Osteocyte (in vitro differentiated cells): ENCODE data around the gene PRKCH. TPM values are rescaled to one million over a fixed set of nuclear protein-coding genes. Genes with fewer than 3 reads are reported as not detected.
A peak's percentile ranks its signal among the peaks of the same experiment; 100 is the strongest.

Source experiments
- DNase-seq: peaks from one replicate; pipeline ENCODE4 v3.0.0; 2021; ENCODE audit warnings: mixed read lengths; ENCODE audit not compliant: unreplicated experiment; ENCODE audit errors: extremely low spot score
- H3K27ac Mint-ChIP-seq: one replicate; pipeline ENCODE4 v1.8.0; 2021; ENCODE audit warnings: mild to moderate bottlenecking, mixed read lengths; ENCODE audit not compliant: unreplicated experiment
- H3K27me3 Mint-ChIP-seq: one replicate; pipeline ENCODE4 v1.8.0; 2021; ENCODE audit warnings: mixed read lengths; ENCODE audit not compliant: unreplicated experiment
- H3K36me3 Mint-ChIP-seq: one replicate; pipeline ENCODE4 v1.8.0; 2021; ENCODE audit warnings: mixed read lengths; ENCODE audit not compliant: unreplicated experiment
- H3K4me1 Mint-ChIP-seq: one replicate; pipeline ENCODE4 v1.8.0; 2021; ENCODE audit warnings: mixed read lengths; ENCODE audit not compliant: unreplicated experiment
- H3K4me3 Mint-ChIP-seq: one replicate; pipeline ENCODE4 v1.8.0; 2021; ENCODE audit warnings: mild to moderate bottlenecking, moderate library complexity, mixed read lengths; ENCODE audit not compliant: unreplicated experiment
- H3K9me3 Mint-ChIP-seq: one replicate; pipeline ENCODE4 v1.8.0; 2021; ENCODE audit warnings: mixed read lengths; ENCODE audit not compliant: unreplicated experiment
- total RNA-seq: library from RNA; stranded (reverse); gene quantifications from 2 replicates; pipeline ENCODE4 v1.2.1, GENCODE V29; 2021
- TF ChIP-seq, protein P1 (sequence below): fragments of 200-600 bp; sonication (generic); IDR thresholded peaks from 2 replicates; pipeline ENCODE4 v1.5.0; 2021; ENCODE audit warnings: antibody characterized with exemption, mild to moderate bottlenecking, moderate library complexity

PRKCH gene
- total RNA-seq, 1 donor from 2014 or later: 10.6 TPM

DNA sequence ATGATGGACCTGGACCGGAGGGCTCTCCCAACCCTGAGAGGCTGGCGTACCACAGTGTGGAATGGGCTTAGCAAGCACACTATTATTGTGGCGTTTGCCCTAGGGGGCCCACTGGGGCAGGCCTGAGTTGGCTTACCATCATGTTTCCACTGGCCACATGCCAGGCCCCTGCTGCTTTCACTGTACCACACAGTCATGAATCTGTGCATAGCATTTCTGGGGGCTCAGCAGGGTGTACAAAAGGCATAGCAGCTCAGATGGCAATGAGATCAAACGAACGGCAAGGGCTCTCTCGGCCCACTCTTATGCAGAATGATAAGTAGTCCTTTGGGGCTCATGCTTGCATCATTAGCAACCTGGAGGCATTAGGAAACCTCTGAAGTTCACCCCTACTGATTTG, 236.9 kb downstream of the PRKCH start:
- Mint-ChIP-seq H3K27ac (peak overlapping the region; percentile 74), H3K4me3 (no peak overlapping the region), H3K36me3 (no peaks in the 10 kb centered on the region), H3K27me3 (no peaks in the 10 kb centered on the region), H3K4me1 (peaks cover 86% of the 10 kb centered on the region), H3K9me3 (peaks cover 3% of the 10 kb centered on the region)
- peak; percentile 95 for DNase-seq
- TF ChIP-seq, protein P1, sequence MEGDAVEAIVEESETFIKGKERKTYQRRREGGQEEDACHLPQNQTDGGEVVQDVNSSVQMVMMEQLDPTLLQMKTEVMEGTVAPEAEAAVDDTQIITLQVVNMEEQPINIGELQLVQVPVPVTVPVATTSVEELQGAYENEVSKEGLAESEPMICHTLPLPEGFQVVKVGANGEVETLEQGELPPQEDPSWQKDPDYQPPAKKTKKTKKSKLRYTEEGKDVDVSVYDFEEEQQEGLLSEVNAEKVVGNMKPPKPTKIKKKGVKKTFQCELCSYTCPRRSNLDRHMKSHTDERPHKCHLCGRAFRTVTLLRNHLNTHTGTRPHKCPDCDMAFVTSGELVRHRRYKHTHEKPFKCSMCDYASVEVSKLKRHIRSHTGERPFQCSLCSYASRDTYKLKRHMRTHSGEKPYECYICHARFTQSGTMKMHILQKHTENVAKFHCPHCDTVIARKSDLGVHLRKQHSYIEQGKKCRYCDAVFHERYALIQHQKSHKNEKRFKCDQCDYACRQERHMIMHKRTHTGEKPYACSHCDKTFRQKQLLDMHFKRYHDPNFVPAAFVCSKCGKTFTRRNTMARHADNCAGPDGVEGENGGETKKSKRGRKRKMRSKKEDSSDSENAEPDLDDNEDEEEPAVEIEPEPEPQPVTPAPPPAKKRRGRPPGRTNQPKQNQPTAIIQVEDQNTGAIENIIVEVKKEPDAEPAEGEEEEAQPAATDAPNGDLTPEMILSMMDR: peak; percentile 5

DNA sequence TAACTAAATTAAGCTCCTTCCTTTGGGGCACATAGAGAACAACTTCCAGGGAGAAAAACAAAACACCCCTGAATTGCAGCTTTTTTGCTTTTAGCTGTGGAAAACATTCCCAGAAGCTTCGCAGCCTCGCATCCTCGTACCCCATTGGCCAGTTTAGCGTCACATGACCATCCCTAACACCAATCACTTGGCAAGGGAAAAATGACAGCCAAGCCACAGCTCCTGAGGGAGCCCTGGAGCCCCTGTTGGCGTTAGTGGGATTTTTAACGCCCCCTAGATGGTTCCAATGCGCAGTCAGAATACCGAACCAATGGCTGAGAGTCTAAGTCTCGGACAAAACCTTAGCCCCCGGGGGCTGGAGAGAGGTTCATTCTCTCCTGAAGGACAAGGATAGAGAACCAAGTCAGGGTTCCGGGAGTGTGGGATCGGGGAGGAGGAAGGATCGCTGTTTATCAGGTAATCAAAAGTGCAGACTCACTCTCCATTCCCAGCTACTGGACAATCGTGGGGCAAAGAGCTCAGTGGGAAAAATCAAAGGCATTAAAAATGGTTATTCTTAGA, 238.3 kb downstream of the PRKCH start:
- Mint-ChIP-seq H3K36me3 (no peaks in the 10 kb centered on the region), H3K27me3 (no peaks in the 10 kb centered on the region), H3K9me3 (peaks cover 3% of the 10 kb centered on the region), H3K4me3 (no peak overlapping the region), H3K4me1 (peaks cover 86% of the 10 kb centered on the region), H3K27ac (peak overlapping the region; percentile 94)
- TF ChIP-seq, protein P1: no peak
- no peak for DNase-seq

DNA sequence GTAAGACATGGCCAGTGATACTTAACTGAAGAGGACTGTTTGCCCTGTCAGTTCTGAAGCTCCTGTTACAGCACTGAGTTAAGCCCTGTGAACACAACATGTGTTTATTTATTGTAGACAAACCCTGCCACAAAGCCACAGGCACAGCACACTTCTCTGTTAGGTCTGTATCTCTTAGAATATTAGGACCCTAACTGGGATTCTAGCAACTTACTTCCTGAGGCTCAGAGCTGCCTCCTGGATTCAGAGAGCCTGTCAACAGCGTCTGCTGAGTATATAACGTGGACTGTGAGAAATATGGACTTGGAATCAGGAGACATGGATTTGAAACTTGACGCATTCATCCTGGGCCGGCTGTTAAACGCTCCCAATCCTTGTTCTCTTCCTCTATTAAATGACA, 238.9 kb downstream of the PRKCH start:
- peaks cover 86% of the 10 kb centered on the region for H3K4me1 Mint-ChIP-seq
- TF ChIP-seq, protein P1: no peak
- H3K36me3 Mint-ChIP-seq: no peaks in the 10 kb centered on the region
- no peak overlapping the region for H3K4me3 Mint-ChIP-seq
- no peak for DNase-seq
- H3K27ac Mint-ChIP-seq: peak overlapping the region; percentile 94
- H3K27me3 Mint-ChIP-seq: no peaks in the 10 kb centered on the region
- H3K9me3 Mint-ChIP-seq: peaks cover 3% of the 10 kb centered on the region

DNA sequence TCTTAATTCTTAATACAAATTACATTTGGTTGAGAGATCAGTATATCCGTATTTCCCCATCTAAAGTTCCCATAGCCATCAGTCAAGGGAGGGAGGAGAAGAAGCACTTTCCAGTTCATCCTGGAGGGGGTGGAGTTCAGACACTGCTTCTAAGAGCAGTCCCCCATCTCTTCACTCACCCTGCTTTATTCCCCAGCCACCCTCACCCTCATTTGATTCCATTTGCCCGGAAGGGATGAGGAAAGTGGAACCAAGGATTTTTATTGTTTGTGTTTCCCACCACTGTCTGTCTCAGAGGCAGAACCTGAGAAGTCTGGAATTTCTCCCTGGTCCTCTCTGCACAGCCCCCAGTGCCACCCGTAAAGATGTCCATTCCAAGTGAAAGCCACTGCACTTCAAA, 239.7 kb downstream of the PRKCH start:
- H3K36me3 Mint-ChIP-seq: no peaks in the 10 kb centered on the region
- H3K4me3 Mint-ChIP-seq: no peak overlapping the region
- peak overlapping the region; percentile 94 for H3K27ac Mint-ChIP-seq
- no peak for DNase-seq
- TF ChIP-seq, protein P1: peak; percentile 58
- no peaks in the 10 kb centered on the region for H3K27me3 Mint-ChIP-seq
- peaks cover 85% of the 10 kb centered on the region for H3K4me1 Mint-ChIP-seq
- H3K9me3 Mint-ChIP-seq: peaks cover 3% of the 10 kb centered on the region

DNA sequence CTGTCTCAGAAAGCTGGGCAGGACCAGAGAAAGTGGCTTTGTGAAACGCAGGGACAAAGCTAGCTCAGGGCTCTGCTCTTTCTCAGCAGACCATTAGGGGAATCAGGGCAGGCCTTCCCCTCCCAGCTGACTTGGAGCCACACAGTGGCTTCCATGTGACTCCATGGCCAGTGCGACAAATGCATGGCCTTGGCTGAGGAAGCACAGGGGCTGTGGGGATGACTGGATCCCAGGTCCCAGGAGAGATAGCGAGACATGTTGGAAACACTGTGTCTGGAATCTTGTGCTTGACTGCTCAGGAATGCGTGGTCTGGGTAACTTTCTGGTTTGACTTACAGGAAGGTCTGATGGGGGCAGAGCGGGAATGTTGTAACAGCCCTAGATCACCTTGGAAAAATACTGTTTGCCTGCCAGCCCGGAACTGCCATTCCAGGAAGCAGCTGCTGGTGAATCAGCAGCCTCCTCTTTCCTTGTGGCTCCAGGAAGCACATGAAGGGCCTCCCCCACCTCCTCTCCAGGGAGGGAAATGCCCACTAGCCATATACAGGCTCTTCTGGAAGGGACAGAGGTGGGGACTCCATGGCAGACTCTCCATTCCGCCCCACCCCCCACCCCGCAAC, 240.4 kb downstream of the PRKCH start:
- TF ChIP-seq, protein P1: no peak
- peaks cover 3% of the 10 kb centered on the region for H3K9me3 Mint-ChIP-seq
- DNase-seq: no peak
- peaks cover 90% of the 10 kb centered on the region for H3K4me1 Mint-ChIP-seq
- peak overlapping the region; percentile 94 for H3K27ac Mint-ChIP-seq
- no peaks in the 10 kb centered on the region for H3K36me3 Mint-ChIP-seq
- no peaks in the 10 kb centered on the region for H3K27me3 Mint-ChIP-seq
- peak overlapping the region; percentile 0 for H3K4me3 Mint-ChIP-seq
